DMS79 treated with DMSO at 0.1 percent for 48 hours (cell line): Measurements from ENCODE around the gene ADAMTS13.

Experiments used
- DNase-seq: peaks from one replicate; lab custom pipeline; 2025; lab: John Stamatoyannopoulos, UW

The ADAMTS13 gene

DNA sequence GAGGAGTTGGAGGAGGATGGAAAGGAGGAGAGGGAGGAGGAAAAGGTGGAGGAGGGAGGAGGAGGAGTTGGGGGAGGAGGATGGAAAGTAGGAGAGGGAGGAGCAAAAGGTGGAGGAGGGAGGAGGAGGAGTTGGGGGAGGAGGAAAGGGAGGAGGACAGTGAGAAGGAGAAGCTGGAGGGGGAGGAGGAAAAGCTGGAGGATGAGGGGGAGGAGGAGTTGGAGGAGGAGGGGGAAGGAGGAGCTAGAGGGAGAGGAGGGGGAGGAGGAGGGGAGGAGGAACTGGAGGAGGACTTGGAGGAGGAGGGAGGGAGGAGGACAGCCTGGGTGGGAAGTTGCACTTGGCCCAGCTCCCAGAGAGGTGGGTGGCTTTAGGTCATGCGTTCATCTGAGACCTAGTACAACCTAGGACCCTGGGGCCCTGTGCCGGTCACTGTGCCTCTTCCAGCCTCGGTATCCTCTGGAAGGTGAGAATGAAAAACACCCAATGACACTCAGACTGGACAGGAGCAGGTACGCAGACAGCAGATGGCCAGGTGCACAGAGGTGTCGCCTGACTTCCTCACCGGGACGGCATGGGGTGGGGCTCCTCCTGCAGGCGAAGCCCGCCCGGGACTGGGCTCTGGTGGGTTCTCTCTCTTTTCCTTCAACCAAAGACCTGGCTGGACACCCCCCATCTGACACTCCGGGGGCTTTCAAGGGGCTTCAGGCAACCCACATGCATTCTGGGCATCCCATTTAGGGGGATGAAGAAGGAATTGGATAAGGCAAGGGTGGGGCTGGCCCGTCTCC is 68.9 kb downstream of the ADAMTS13 start:
- peak; percentile 28 for DNase-seq

DNA sequence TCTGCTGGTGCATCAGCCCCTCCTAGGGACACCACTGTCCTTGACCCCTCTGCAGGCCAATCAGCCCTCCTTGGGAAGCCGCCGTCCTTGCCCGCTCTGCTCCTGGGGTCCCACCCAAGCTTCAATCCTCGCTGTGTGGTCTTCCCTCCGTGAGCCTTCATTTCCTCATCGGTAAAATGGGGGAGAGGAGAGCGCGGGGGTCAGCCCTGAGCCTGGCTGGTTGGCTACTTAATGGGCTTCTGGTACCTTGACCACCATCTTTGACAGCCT is 69.4 kb downstream of the ADAMTS13 start:
- DNase-seq: no peak

DNA sequence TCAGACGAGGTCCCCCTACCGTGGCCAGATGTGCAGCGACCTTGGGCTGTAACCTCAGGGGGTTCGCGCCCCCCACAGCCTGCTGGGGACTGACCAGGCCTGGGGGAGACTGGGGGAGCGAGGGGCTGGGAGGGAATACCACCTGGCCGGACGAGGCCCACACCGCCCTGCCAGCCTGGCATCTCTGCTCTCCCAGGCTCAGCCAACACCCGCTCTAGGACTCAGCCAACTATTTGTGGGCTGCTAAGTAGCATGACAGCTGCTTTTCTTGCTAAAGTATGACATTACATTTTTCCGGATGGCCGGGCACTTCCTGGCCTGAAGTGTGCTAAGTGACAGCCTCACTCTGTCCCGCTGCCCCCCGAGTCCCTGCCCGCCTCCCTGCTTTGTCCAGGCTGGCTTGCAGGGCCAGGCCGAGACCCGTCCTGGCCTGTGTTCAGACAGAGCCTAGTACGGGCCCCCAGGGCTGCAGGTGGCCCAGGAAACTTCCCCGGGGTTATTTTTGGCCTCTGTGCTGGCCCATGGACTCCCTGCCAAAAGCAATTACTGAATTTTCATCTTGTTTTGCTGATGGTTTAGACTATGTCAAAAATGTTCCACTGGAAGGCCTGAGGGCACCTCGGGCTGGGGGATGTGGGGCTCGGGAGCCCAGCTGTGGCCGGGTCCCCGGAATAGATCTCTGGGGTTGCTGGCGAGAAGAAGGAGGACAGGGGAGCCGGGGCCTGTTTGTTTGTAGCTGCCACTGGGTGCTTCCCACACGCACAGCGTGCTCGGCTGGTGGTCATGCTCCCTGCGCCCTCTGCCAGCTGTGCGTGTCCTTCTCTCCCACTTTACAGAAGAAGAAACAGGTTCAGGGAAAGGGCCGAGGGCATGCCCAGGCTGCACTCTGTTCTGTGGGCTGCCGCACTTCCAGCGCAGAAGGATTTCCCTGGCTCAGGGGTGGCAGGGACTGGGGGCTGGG is 70.2 kb downstream of the ADAMTS13 start:
- DNase-seq: peak; percentile 56

DNA sequence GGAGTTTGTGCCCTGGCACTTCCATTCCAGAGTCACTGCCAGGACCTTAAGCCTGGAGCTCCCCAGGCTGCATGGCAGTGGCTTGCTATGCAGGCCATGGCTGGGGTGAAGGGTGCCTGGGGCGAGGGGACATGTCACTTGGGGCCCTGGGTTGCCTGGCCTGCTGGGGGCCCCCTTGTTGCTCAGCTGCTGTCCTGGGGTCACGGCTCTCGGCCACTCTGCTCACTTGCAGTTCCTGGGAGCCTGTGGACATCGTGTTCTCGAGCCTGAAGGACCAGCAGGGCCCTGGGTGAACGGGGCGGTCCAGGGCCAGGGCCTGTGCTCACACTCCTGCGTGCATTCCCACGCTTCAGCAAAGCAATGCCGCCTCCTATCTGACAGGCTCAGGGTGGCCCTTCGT is 71.3 kb downstream of the ADAMTS13 start:
- DNase-seq: no peak

DNA sequence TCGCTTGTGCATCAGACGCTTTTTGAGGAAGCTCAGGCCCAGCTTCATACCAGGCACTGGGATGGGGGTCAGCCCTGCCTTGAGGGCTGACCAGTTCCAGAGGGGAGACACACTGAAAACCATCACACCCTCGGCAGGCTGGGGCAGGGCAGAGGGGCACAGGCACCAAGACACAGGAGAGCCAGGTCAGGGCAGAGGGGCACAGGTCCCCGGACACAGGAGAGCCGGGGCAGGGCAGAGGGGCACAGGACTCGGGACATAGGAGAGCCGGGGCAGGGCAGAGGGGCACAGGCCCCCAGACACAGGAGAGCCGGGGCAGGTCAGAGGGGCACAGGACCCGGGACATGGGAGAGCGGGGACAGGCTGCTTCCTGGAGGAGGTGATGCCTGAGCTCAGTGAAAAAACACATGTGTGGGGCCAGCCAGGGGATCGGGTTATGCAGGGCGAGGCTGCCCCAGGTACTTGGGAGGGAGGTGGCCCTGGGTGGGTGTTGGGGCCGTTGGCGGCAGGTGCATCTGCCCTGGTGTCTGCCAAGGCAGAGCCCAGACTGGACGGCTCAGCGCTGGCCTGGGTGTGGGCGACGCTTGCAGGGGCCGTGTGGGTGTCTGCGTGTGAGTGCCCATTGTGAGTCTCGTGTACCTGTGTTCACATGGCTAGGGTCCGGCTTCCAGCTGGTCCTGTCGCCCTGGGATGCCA is 71.8 kb downstream of the ADAMTS13 start:
- no peak for DNase-seq

DNA sequence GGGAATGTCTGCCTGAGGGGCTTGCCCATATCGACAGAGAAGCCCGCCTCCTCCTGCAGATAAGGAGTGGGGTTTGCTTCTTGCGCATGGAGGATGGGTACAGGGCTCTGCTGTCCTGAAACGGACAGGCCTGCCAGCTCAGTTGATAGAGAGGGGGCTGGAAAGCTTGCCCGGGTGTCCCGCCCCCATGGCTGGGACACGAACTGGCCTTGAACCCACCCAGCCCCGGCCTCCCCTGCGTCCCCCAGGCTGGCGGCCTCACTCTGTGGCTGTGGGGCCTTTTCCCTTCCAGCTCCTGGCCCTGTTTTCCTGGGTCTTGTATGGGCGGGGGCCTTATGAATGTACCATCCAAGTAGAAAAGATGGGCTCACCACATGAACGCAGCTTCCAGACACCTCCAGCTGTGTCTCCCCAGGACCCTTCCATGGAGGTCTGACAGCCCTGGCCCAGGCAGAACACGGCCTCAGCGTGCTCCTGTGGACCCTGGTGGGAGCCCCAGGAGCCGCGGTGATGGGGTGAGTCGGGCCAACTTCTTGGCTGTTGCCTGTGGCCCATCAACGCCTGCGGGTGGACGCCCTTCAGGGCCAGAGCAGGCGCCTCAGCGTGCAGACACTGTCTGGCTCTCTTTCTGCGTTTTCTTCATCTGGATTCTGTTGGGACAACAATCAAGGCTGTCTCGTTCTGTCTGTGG is 72.6 kb downstream of the ADAMTS13 start:
- no peak for DNase-seq

DNA sequence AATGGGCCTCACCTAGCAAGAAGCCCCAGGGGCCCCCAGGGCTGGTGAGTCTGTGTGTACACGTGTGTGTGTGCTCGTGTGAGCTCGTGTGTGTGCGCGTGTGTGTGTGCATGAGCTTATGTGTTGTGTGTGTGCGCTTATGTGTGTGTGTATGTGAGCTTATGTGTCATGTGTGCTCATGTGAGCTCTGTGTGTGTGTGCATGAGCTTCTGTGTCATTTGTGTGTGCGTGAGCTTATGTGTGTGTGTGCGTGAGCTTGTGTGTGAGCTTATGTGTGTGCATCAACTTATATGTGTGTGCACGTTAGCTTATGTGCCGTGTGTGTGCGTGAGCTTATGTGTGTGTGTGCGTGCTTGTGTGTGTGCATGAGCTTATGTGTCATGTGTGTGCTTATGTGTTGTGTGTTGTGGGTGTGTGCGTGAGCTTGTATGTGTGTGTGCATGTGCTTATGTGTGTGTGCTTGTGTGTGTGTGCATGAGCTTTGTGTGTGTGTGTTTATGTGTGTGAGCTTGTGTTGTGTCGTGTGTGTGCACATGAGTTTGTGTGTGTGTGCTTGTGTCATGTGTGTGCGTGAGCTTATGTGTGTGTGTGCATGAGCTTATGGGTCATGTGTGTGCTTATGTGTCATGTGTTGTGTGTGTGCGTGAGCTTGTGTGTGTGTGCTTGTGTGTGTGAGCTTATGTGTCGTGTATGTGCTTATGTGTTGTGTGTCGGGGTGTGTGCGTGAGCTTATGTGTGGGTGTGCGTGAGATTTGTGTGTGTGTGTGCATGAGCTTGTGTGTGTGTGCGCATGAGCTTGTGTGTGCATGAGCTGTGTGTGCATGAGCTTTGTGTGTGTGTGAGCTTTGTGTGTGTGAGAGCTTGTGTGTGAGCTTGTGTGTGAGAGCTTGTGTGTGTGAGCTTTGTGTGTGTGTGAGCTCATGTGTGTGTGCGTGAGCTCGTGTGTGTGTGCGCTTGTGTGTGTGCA is 73.4 kb downstream of the ADAMTS13 start:
- no peak for DNase-seq

DNA sequence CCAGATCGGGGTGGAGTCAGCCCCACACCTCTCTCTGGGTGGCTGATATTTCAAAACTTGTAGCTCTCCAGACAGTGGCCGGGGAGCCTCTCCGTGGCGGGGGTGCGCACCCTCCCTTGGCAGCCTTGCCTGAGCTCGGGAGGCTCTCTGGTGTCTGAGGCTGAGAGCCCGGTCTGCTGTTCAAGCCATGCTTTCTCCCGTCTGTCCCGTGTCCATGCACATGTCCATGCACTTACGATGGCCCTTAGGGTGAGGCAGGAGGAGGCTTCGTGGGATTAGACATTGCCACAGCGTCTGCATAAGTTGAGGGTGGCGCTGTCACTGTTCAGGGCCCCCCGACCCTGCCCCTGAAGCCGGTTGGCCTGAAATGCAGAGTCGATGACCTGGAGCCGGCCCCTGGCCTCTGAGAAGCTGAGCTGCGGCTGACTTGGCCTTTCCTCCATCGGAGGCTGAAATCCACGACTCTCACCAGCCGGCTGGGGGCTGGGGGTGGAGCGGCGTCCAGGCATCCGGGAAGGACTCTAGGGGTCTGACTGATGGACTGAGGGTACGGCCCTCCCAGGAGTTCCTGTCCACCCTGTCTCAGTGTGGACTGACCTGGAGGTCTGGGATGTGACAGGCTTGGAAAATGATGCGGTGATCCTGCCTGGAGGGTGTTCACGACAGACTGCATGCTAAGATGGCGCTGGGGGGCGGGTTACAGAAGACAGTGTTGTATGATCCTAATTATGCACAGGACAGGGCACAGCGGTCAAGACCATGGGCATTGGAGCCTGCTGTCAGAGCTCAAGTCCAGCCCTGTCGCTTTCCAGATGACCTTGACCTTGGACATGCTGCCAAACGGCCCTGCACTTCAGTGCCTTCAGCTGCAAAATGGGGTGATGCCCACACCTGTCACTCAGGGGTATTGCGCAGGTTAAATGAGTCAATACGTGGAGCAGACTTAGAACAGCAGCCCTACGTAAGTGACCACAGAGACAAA is 75.0 kb downstream of the ADAMTS13 start:
- no peak for DNase-seq

DNA sequence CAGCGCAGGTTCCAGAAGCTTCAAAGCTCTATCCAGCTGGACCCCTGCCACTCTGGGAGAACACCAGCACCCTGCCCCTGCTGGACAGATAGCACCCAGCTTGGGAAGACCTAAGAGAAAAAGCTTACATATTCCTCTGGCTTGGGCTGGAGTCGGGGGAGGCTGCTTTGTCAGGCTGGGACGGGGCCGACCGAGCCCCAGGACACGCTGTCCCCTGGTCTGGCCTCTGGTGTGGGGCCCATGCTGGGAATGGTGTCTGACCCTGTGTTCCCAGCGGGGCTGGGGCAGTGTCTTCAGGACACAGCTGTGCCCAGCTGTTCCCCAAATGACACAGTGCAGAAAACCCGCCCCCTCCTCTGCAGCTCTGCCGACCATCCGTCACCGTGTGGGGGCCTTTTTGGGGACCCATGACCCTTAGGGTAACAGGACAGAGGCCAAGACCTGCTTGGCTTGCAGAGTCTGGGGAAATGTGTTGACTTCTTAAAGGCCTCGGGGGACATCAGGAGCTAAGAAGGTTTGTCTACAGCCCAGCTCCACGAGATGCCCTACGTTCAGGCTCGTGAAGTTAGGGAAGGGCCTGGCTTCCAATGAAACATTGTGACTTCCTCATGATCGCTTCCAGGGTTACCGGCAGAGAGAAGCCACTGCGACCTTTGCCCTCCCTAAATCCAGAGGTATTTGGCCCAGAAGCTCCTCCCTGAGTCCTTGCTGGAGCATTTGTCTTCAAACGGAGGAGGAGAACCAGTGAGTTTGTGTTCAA is 77.1 kb downstream of the ADAMTS13 start:
- no peak for DNase-seq

DNA sequence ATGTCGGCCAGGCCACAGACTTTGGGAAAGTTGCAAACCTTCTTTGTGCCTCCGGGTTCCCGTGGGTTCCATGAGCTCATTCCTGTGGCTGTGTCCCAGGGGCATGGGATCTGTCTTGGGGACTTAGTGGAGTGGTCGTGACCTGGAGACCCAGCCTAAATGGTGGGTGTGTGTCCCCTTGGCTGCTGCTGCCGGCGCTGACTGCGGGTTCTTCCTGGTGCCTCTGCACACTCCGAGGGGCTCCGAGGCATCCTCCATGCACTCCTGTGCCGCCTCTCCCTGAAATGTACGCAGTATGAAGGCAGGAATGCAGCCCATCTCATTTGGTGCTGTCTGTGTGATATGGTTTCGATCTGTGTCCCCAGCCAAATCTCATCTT is 77.7 kb downstream of the ADAMTS13 start:
- no peak for DNase-seq

DNA sequence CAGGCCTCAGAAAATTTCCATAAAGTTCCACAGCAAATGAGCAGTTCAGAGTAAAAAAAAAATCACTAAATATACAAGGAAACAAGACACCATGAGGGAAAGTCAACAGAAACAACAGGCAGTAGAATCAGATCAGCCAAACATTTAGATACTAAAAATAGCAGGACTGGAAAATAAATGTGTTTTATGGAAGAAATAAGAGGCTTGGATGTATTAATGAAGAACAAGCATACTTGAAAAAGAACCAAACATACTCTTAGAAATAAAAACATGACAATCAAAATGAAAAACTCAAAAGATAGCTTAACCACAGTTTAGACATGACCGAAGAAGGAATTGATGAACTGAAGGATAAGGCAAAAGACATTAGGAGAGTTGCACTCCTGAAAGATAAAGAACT is 79.9 kb downstream of the ADAMTS13 start:
- DNase-seq: no peak

DNA sequence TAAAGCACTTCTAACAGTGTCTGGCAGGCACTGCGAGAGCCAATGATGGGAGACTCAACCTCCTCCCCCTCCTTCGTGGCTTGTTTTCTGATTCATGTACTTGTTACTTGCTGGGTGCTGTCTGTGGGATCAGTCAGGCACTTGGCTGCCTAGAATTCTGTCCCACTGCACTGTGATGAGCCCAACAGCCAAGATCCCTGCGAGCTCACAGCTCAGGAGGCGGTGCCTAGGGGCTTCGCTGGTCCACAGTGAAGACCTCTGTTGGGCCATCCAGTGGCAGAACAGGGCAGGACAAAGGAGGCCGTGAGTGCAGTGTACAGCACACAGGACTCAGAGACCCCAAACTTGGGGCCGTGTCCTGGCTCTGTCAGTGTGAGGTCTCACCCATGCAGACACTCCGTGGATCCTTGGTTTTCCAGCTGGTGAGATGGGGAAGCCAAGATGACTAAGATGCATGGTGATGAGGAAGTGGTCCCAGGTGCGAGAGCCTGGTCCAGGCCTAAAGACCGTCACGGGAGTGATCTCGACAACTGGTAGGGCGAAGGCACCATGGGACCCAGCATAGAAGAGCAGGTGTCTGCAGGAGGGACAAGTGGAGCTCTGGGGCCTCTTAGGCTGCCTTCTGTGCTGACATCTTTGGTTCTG is 83.1 kb downstream of the ADAMTS13 start:
- no peak for DNase-seq

DNA sequence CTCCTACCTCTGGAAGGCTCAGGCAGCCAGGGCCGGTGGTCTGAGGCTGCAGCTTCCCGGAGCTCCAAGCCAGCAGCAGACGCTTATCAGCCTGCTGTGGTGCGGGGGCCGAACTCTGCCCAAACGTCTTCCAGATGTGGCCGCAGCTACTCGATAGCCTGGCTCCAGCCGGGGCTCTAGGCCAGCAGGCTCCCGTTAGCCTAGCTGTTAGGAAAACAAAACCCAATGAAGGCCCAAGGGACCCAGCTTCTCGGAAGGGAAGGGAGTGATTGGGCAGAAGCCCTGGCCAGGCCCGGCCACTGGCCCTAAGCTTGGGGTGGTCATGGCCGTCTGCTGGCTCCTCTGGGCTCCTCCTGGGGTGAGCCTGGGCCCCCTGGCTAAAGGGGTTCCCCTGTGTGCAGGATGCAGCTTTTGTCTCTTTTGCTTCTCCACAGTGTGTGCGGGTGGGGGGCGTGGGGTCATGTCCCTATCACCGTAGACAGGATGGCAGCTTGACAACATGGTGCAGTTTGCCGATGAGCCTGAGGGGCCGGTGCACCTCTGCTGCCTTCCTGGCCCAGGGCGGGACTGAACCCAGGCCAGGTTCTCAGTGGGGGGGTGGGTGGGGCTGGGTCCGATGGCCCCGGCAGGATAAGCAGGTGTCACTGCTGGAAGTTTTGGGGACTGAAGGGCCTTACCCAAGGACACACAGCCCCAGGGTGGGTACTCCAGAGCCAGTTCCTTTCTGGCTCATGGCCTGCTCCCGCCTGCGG is 83.9 kb downstream of the ADAMTS13 start:
- DNase-seq: no peak

DNA sequence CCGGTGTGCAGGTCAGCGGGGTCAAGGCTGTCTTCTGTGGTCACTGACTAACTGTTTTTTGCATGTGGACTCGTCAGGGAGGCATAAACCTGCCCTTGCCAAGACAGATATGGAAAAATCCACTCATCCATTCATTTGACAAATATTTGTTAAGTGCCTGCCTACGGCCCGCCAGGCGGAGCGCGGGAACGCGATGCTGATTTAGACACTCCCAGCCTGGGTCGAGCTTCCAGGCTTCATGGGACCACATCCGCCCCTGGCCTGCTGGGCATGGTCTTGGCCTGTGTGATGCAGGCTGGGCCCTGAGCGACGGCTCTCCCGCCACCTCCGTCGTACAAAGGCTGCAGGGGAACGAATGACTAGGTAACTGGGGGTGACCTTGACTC is 84.5 kb downstream of the ADAMTS13 start:
- DNase-seq: no peak

DNA sequence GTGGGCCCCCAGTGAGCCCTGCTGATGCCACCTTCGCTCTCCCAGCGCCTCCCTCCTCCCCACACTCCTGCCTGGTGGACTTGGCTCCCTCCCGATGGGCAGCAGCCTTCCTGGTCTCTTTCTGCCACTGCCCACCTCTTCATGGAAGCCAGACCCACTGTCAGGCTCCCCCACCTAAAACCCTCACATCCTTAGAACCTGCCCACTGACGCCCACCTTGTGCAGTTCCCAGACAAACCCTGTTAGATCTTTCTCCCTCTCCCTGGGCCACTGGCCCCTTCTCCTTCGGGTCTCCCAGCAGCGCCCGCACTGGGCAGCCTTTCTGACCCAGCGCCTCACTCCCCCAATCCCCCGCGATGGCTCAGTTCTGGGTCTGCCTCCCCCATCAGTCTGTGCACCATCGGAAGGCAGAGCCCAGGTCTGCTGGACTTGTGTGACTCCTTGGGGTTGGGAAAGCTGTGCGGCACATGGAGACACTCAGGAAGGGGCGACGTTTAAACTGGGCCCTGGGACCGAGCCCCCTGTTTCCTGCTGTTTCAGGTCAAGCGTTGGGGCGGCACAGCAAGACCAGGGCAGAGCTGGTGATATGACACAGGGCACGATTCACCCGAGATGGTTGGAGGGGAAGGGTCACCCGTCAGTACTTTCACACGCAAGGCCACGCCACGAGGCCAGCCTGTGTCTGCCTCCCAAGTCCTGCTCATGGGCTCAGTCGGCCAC is 85.2 kb downstream of the ADAMTS13 start:
- DNase-seq: no peak

DNA sequence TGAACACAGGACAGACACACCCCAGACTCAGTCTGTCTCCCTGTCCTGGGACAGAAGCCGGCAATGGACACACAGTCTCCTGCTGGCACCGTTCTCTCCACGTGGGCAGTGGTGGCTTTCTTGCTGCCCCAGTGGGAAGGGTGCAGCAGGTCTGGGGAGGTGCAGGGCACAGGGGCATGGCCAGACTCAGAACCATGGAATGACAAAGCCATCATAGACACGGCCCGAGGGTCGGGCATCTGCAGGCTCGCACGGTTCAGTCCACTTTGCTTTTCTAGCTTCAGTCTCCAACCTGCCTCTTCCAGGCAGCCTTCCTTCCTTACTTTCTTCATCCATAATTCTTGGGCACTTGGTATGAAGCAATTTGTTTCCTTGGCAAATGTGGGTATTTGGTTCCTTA is 85.9 kb downstream of the ADAMTS13 start:
- no peak for DNase-seq
